ENCODE measurements around the gene SLC27A3. TPM values are rescaled to one million over a fixed set of nuclear protein-coding genes. Genes with fewer than 3 reads are reported as not detected.

SLC27A3 gene
- total RNA-seq, 1 donor, result 13.8 TPM

- Histone ChIP-seq H3K4me2 (ENCODE audit: insufficient read depth, low read length) (peak overlapping the region; percentile 10), H3K4me3 (ENCODE audit: insufficient read depth, low read length) (no peak overlapping the region), H3K27ac (ENCODE audit: low read depth, low read length) (peak overlapping the region; percentile 54), H4K20me1 (ENCODE audit: insufficient read depth, low read length) (no peaks in the 10 kb centered on the region), H3K36me3 (ENCODE audit: insufficient read depth, low read length) (peaks cover 56% of the 10 kb centered on the region), H3K27me3 (ENCODE audit: insufficient read depth, low read length) (no peaks in the 10 kb centered on the region), H3K4me1 (ENCODE audit: insufficient read depth, low read length) (peaks cover 21% of the 10 kb centered on the region), H3K9me3 (ENCODE audit: low read depth, low read length) (no peaks in the 10 kb centered on the region), H2AFZ (ENCODE audit: low read length) (no peak overlapping the region), H3K79me2 (ENCODE audit: insufficient read depth, low read length) (no peaks in the 10 kb centered on the region)
- DNase-seq (ENCODE audit: insufficient read length, low spot score, missing footprints), result peak; percentile 86
- TF ChIP-seq CTCF (IDR thresholded peaks at IDR 0.05; ENCODE audit: extremely low read depth, low read depth, low read length), result no peak
Observed at GRCh38 chr1:153752571-153753195, 22.5 kb upstream of the SLC27A3 start.

- H2AFZ ChIP-seq (ENCODE audit: low read length), result no peak overlapping the region
- no peaks in the 10 kb centered on the region for H3K79me2 ChIP-seq (ENCODE audit: insufficient read depth, low read length)
- H3K4me3 ChIP-seq (ENCODE audit: insufficient read depth, low read length), result no peak overlapping the region
- peaks cover 62% of the 10 kb centered on the region for H3K36me3 ChIP-seq (ENCODE audit: insufficient read depth, low read length)
- DNase-seq (ENCODE audit: insufficient read length, low spot score, missing footprints), result no peak
- H3K4me2 ChIP-seq (ENCODE audit: insufficient read depth, low read length), result no peak overlapping the region
- no peak for TF ChIP-seq CTCF (IDR thresholded peaks at IDR 0.05; ENCODE audit: extremely low read depth, low read depth, low read length)
- no peak overlapping the region for H3K27ac ChIP-seq (ENCODE audit: low read depth, low read length)
- H4K20me1 ChIP-seq (ENCODE audit: insufficient read depth, low read length), result no peaks in the 10 kb centered on the region
- peaks cover 19% of the 10 kb centered on the region for H3K4me1 ChIP-seq (ENCODE audit: insufficient read depth, low read length)
- no peaks in the 10 kb centered on the region for H3K9me3 ChIP-seq (ENCODE audit: low read depth, low read length)
- no peaks in the 10 kb centered on the region for H3K27me3 ChIP-seq (ENCODE audit: insufficient read depth, low read length)
Observed at GRCh38 chr1:153754266-153754665, 20.9 kb upstream of the SLC27A3 start.

GRCh38 chr1:153760440-153760839 is 14.8 kb upstream of the SLC27A3 start:
- Histone ChIP-seq H3K36me3 (ENCODE audit: insufficient read depth, low read length) (peaks cover 65% of the 10 kb centered on the region), H2AFZ (ENCODE audit: low read length) (no peak overlapping the region), H3K27ac (ENCODE audit: low read depth, low read length) (no peak overlapping the region), H3K79me2 (ENCODE audit: insufficient read depth, low read length) (no peaks in the 10 kb centered on the region), H3K4me3 (ENCODE audit: insufficient read depth, low read length) (no peak overlapping the region), H3K4me2 (ENCODE audit: insufficient read depth, low read length) (no peak overlapping the region), H3K4me1 (ENCODE audit: insufficient read depth, low read length) (peaks cover 4% of the 10 kb centered on the region), H3K27me3 (ENCODE audit: insufficient read depth, low read length) (no peaks in the 10 kb centered on the region), H3K9me3 (ENCODE audit: low read depth, low read length) (no peaks in the 10 kb centered on the region), H4K20me1 (ENCODE audit: insufficient read depth, low read length) (no peaks in the 10 kb centered on the region)
- DNase-seq (ENCODE audit: insufficient read length, low spot score, missing footprints), result peak; percentile 84
- TF ChIP-seq CTCF (IDR thresholded peaks at IDR 0.05; ENCODE audit: extremely low read depth, low read depth, low read length), result no peak

GRCh38 chr1:153763365-153764225 is 11.6 kb upstream of the SLC27A3 start:
- peaks cover 4% of the 10 kb centered on the region for H3K4me1 ChIP-seq (ENCODE audit: insufficient read depth, low read length)
- H2AFZ ChIP-seq (ENCODE audit: low read length), result no peak overlapping the region
- no peaks in the 10 kb centered on the region for H3K9me3 ChIP-seq (ENCODE audit: low read depth, low read length)
- DNase-seq (ENCODE audit: insufficient read length, low spot score, missing footprints), result peak; percentile 77
- TF ChIP-seq CTCF (IDR thresholded peaks at IDR 0.05; ENCODE audit: extremely low read depth, low read depth, low read length), result no peak
- no peak overlapping the region for H3K4me2 ChIP-seq (ENCODE audit: insufficient read depth, low read length)
- no peak overlapping the region for H3K4me3 ChIP-seq (ENCODE audit: insufficient read depth, low read length)
- H3K27ac ChIP-seq (ENCODE audit: low read depth, low read length), result no peak overlapping the region
- H3K79me2 ChIP-seq (ENCODE audit: insufficient read depth, low read length), result no peaks in the 10 kb centered on the region
- no peaks in the 10 kb centered on the region for H4K20me1 ChIP-seq (ENCODE audit: insufficient read depth, low read length)
- peaks cover 70% of the 10 kb centered on the region for H3K36me3 ChIP-seq (ENCODE audit: insufficient read depth, low read length)
- H3K27me3 ChIP-seq (ENCODE audit: insufficient read depth, low read length), result no peaks in the 10 kb centered on the region

All from osteoblast (primary cell).